ENCODE measurements around the gene PURB.
"Not testable (repeated sequence)": the region's sequence is repeated elsewhere in the genome, so short reads cannot be mapped to it uniquely, and the experiment has no call there.

PURB gene

DNA sequence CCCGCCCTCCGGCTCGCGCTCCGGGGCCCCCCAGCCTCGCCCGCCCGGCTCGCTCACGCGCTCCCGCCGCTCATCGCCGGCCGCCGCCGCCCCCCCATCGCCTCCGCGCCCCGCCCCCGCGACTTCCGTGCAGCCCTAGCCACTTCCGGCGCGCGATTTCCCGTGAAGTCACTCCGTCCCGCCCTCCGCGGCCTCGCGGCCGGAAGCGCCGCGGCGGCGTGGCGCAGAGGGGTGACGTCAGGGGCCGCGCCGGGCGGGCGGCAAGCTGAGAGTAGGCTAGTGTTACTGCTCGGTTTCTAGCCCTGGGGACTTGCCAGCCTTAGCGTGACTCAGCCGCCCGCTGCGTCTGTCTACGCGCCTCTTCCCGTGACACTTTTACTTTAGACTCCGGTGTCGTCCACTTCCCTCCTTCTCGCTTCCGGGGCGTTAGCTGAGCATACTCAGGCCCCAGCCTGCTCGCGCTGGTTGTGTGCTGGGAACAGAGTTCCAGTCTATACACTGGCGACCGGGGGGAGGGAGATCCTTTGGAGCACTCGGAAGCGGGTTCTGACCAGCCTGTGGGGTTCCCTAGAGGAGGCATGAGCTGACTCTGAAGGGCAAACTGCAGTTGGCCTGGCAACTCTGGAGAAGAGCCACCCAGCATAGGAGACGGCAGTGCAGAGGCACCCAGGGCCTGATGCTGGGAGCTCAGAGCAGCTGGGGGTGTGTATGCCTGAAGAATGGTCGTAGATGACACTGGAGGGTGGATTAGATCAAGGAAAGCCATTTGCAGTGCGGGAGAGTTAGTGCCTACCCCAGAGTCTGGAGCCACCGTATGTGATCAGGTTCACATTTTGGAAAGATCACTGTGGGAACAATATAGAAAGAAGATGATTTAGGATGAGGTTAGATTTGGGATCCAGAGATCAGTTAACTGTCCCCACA, at the start of gene PURB:
Gene PURB, minus strand, starts transcription at position 137 of the 924 bp plus-strand sequence. CDS start 182 bp downstream, outside the sequence.
- no peaks in the 10 kb centered on the region for H3K9me2 ChIP-seq (ENCODE audit: low read depth, low read length)
- H3K9ac ChIP-seq (ENCODE audit: low read length), result peak within 1 kb of the TSS; percentile 97
- TF ChIP-seq, protein P1, sequence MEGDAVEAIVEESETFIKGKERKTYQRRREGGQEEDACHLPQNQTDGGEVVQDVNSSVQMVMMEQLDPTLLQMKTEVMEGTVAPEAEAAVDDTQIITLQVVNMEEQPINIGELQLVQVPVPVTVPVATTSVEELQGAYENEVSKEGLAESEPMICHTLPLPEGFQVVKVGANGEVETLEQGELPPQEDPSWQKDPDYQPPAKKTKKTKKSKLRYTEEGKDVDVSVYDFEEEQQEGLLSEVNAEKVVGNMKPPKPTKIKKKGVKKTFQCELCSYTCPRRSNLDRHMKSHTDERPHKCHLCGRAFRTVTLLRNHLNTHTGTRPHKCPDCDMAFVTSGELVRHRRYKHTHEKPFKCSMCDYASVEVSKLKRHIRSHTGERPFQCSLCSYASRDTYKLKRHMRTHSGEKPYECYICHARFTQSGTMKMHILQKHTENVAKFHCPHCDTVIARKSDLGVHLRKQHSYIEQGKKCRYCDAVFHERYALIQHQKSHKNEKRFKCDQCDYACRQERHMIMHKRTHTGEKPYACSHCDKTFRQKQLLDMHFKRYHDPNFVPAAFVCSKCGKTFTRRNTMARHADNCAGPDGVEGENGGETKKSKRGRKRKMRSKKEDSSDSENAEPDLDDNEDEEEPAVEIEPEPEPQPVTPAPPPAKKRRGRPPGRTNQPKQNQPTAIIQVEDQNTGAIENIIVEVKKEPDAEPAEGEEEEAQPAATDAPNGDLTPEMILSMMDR (IDR thresholded peaks at IDR 0.05; ENCODE audit: low read length), result no peak
- no peak for TF ChIP-seq EZH2 (IDR thresholded peaks at IDR 0.05; ENCODE audit: borderline replicate concordance, low read length)
- H3K4me2 ChIP-seq (ENCODE audit: low read length), result peak within 1 kb of the TSS; percentile 94
- H3K79me2 ChIP-seq (ENCODE audit: insufficient read depth, low read length), result peaks cover 30% of the 10 kb centered on the region
- H3F3A ChIP-seq (ENCODE audit: insufficient read depth, low read length), result 0 out of 2 replicates have a peak, but pooled peaks cover 6% of the 10 kb centered on the region
- H3K9me3 ChIP-seq (ENCODE audit: low read length), result peaks cover 21% of the 10 kb centered on the region
- H3K4me1 ChIP-seq (ENCODE audit: insufficient read depth, low read length, severe bottlenecking), result peaks cover 50% of the 10 kb centered on the region
- H4K20me1 ChIP-seq (ENCODE audit: insufficient read depth, low read length), result no peaks in the 10 kb centered on the region
- H3K27ac ChIP-seq (ENCODE audit: low read depth, low read length, poor library complexity, severe bottlenecking), result peak within 1 kb of the TSS; percentile 89
- H3K27me3 ChIP-seq (ENCODE audit: insufficient read depth, low read length), result no peaks in the 10 kb centered on the region
- H3K36me3 ChIP-seq (ENCODE audit: insufficient read depth, low read length), result peaks cover 42% of the 10 kb centered on the region
- peak within 1 kb of the TSS; percentile 53; the same call in 1 of the 2 replicates for H2AFZ ChIP-seq (ENCODE audit: low read length)
- peak within 1 kb of the TSS; percentile 88 for H3K4me3 ChIP-seq (ENCODE audit: low read depth, low read length, poor library complexity, severe bottlenecking)

DNA sequence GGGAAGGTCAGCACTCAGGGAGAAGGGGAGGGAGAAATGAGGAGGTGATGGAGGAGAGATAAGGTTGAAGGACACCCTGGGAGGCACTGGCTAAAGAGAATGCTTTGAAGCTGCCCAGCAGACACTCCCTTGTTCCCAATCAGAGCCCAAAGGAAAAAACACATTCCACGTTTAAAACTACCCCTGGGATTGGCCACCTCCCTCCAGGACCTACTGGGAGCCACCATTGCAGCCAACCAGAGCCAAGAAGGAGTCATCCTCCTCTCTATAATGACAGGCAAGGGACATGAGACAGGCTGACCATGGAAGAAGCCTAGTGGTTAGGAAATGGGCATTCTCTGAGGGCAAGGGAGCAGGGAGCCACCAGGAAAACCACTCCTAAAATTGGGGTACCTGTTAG, 49.7 kb upstream of the PURB start:
- no peaks in the 10 kb centered on the region for H3K9me3 ChIP-seq (ENCODE audit: low read length)
- H3F3A ChIP-seq (ENCODE audit: insufficient read depth, low read length), result no peaks in the 10 kb centered on the region
- no peaks in the 10 kb centered on the region for H3K36me3 ChIP-seq (ENCODE audit: insufficient read depth, low read length)
- H3K27ac ChIP-seq (ENCODE audit: low read depth, low read length, poor library complexity, severe bottlenecking), result no peak overlapping the region
- no peaks in the 10 kb centered on the region for H3K9me2 ChIP-seq (ENCODE audit: low read depth, low read length)
- H4K20me1 ChIP-seq (ENCODE audit: insufficient read depth, low read length), result no peaks in the 10 kb centered on the region
- H3K4me2 ChIP-seq (ENCODE audit: low read length), result no peak overlapping the region
- H3K4me1 ChIP-seq (ENCODE audit: insufficient read depth, low read length, severe bottlenecking), result no peaks in the 10 kb centered on the region
- H3K79me2 ChIP-seq (ENCODE audit: insufficient read depth, low read length), result no peaks in the 10 kb centered on the region
- TF ChIP-seq, protein P1 (IDR thresholded peaks at IDR 0.05; ENCODE audit: low read length), result no peak
- no peak for TF ChIP-seq EZH2 (IDR thresholded peaks at IDR 0.05; ENCODE audit: borderline replicate concordance, low read length)
- no peak overlapping the region for H3K9ac ChIP-seq (ENCODE audit: low read length)
- no peak overlapping the region for H3K4me3 ChIP-seq (ENCODE audit: low read depth, low read length, poor library complexity, severe bottlenecking)
- H3K27me3 ChIP-seq (ENCODE audit: insufficient read depth, low read length), result no peaks in the 10 kb centered on the region; the same call in 1 of the 2 replicates
- H2AFZ ChIP-seq (ENCODE audit: low read length), result no peak overlapping the region

DNA sequence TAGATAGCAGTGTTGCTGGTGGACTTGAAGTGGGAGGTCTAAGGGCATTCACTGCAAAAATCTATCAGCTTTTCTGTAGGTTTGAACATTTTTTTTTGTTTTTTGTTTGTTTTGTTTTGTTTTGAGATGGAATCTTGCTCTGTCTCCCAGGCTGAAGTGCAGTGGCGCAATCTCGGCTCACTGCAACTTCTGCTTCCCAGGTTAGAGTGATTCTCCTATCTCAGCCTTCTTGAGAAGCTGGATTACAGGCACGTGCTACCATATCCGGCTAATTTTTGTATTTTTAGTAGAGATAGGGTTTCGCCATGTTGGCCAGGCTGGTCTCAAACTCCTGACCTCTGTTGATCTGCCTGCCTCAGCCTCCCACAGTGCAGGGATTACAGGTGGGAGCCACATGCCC, 49.2 kb upstream of the PURB start:
- H3K9me3 ChIP-seq (ENCODE audit: low read length); H3K9me2 ChIP-seq (ENCODE audit: low read depth, low read length); H3K79me2 ChIP-seq (ENCODE audit: insufficient read depth, low read length); H3K9ac ChIP-seq (ENCODE audit: low read length); H3K4me2 ChIP-seq (ENCODE audit: low read length); H3K27ac ChIP-seq (ENCODE audit: low read depth, low read length, poor library complexity, severe bottlenecking); H4K20me1 ChIP-seq (ENCODE audit: insufficient read depth, low read length); H3K4me1 ChIP-seq (ENCODE audit: insufficient read depth, low read length, severe bottlenecking); H3F3A ChIP-seq (ENCODE audit: insufficient read depth, low read length); H3K4me3 ChIP-seq (ENCODE audit: low read depth, low read length, poor library complexity, severe bottlenecking); H2AFZ ChIP-seq (ENCODE audit: low read length); H3K36me3 ChIP-seq (ENCODE audit: insufficient read depth, low read length); H3K27me3 ChIP-seq (ENCODE audit: insufficient read depth, low read length): not testable (repeated sequence)

All from OCI-LY1 (cell line).